Suppressor macrophage treated with lipopolysaccharide for 1 hour (primary cell): ENCODE data around the gene TENM4.

Experiments
- DNase-seq, 3 donors: peaks; one replicate each; pipeline ENCODE4 v3.0.0-alpha.2; 2020 to 2022

TENM4 gene

DNA sequence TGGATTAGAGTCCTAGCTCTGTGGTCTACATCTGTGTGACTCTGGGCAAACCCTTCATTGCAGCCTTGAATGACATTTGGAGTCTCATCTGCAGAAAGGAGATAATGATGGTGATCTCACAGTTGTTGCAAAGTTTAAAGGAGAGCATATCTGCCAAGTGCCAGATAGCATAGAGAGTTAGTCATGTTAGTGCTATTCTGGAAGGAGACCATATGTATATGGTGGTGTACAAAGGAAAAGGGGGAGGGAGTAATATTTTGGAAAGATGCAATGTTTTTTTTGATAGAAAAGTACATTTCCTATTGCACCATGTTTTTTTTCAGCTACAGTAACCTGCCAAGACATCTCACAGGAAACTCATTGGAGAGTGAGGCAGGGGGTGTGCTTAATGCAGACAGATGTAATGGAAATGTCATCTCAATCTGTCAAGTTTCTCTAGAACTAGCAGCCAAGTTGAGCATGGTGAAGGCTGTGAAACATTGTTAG is 774.1 kb downstream of the TENM4 start:
- no peak for DNase-seq

DNA sequence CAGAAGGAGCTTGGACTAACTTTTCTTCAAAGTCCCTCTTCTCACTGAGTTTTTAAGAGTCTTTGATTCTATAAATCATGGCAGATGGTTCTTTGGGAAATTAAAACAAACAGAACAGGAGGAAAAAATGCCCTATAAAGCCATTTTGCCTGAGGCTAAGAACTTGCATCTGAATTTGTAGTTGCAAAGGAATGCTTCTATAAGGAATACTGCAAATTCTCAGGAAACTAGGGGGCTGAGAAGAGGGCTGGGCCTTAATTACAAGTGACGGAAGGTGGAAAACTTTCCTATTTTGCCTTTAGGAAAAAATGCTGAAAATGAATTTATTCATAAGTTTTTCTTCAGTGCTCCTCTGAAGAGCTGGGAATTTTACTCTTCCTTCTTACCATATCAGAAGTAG is 776.2 kb downstream of the TENM4 start:
- DNase-seq: no peak

DNA sequence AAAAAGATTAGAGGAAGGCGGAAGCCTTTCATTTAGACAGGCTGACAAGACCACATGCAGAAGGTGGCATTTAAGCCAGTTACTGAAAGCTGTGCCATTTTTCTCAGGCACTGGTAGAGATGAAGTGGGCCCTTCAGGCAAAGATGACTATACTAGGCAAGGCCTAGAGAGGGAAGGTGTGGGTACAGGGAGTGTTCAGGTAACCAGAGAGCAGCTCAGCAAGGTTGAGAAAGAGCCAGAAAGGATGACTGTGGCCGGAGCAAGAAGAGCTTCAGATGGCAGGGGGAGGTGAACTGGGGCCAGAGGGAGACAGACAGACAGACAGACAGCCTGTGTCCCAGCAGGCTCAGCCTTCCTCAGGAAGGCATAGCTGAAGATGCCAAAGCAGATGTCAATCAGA is 778.0 kb downstream of the TENM4 start:
- no peak for DNase-seq

DNA sequence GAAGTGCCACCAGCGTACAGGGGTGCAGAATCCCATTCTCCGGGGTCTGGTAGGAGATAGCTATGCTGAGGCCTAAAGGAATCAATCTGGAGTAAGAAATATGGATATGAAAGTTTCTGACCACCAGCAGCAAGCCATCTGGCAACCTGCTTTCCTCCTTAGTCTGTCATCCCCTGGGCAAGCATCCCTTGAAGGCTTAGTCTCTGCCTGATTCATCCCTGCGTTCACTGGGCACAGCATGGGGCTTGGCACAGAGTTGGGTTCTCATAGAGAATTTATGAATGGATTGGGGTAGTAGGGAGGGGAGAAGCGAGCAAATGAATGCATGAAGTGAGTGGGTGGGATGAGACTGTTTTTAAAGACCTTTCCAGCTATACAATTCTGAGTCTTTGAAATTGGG is 780.4 kb downstream of the TENM4 start:
- DNase-seq: no peak

DNA sequence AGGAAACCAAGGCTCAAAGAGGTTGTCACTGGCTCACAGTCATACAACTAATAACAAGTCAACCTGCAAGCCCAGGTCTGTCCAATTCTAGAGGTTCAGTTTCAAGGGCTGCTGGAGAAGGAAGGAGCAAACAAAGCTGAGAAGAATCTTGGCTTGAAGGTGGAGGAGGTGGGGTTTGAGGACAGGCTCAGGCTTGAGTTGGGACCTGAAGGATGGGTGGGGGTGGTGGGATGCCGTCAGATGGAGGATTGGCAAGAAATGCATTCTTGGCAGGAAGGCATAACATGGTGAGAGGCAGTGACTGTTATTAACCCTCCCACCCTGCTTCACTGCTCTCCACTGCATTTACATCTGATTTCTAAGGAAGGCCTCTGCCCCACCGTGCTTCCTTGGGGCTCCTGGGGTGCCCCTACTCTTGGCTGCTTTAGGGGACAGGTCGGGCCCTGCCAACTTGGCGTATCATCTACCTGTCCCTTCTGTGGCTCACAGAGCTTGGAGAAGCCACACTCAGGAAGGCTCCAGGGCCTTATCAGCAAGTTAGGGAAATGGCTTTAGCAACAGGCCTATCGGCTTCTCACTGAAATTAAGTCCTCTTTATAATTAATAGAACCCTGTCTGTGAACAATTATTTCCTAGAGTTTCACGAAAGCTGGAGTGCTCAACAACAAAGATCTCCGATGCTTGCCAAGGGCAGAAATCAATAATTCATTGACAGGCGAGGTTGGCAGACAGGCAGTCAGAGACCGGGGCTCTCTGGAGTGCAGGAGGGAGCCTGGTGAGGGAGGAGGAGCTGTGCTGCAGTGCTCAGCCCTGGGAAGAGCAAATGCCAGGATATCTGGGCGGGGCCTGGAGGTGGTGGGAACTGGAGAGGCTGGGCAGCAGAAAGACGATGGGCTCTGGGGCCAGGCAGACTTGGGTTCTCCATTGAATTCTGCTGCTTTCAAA is 781.2 kb downstream of the TENM4 start:
- DNase-seq: no peak

DNA sequence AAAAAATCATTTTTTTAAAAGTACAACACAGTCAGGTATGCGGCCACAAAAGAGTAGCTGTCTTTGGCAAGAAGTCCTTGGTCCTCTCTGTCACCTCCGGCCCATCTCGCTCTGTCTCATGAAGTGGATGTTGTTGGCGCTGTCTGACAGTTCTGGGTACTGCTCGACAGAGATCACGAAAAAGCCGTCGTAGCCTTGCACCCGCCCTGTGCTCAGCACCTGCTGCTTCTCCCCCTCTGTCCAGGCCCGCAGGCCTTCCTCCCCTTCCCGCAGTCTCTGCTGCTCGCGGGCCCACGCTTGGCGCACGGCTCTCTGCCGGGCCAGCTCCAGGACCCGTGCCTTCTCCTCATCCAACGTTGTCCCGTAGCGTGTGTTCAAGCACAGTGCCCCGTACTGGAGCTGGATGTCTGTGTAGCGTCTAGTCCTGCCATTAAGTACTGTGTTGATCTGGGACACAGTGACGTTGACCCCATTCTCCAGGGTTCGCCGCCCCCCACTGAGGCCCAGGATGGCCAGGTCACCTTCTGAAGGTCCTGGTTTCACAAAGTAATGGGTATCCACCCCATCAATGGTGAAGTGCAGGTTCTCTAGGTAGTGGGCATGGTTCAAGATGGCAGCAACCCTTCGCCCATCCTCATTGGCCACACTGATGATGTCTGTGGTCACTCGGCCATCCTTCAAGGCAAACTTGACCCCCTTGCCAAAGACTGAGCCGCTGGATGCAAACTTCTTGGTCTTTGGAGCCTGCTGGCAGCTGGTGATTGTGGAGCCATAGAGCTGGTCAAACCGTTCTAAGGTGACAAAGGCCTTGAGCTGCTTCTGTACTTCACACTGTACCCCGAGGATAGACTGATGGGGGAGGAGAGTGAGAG is 782.6 kb downstream of the TENM4 start:
- no peak for DNase-seq

DNA sequence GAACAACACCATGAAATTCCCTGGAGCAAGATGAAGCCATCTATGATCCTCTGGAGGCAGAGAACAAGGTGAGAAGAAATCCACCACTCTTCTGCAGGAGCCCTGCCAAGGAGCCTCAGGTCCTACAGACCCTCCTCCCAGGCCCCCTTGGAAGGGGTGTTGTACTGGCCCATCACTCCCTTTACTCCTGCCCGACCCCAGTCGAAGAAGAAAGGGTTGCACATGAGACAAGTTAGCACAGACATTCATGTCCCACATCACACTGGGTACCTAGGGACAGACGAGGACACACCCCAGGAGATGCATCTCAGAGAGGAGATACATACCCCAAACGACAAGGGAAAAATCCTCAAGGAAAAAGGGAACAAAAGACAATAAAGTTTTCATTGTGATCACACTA is 783.4 kb downstream of the TENM4 start:
- no peak for DNase-seq

DNA sequence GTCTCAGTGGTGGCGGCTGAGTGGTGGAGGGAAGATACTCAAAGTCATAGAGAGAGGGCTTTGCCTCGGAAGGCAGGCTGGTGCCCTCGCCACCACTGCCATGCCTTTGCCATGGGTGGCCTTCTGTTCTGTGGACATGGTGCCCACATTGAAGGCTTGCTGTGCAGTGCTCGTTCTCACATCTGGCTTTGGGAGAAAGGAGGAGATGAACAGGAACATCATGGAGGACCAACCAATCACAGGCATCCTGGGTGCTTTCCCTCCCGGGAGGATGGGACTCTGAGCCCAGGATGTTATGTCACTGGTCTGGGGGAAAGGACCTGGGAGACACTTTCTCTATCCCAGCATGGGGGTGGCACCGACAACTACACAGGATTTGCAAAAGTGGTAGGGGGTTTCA is 783.8 kb downstream of the TENM4 start:
- DNase-seq: no peak

DNA sequence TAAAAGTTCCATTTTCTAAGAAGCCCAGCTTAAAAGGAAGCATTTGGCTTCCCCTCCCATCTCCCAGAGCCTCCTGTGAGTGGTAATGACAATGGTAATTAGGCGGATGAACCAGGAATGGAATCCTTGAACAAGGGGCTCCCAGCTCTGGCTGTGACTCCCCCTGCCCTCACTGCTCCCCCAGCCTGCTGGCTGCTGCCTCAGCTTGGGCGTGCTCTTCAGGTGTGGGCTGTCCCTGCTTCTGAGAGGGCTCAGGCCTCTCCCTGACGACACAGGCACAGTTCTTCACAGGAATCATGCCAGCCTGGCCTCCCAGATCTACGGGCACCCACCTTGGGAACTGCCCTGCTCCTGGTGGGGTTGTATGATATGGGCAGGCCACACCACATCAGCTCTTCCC is 784.5 kb downstream of the TENM4 start:
- no peak for DNase-seq

DNA sequence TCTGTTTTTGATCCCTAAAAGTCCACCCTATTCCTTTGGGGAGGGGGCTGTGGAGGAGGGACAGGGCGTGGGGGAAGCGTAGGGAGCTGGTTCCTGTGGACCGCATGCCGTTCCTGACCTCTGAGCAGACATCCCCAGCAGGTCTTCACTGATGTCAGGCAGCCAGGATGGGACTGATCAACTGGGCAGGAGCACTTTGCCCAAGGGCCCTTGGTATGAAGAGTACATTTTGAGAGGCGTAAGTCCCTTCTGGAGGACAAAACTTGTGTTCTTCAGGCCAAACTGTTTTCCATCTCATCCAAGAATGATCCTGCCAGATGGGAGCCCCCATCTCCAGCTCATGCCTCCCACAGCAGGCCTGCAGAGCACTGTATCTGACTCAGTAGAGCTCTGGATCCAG is 785.3 kb downstream of the TENM4 start:
- DNase-seq: no peak

DNA sequence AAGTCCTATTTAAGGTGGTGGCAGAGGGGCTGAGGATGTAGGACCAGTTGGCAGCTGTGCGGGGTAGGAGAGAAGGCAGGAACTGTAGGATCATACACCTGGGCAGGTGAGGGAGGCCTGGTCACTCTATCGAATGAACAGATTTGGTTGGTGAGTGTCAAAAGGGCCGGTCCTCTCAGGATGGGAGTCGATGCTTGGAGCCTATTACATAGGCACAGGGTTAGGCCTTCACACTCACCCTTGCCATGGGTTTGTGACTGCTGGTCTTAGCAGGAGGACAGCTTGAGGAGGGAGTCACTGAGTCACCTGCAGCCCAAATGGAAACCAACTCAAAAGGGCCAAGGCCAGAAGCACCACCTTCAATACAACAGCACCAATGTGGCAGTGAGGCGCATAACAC is 786.0 kb downstream of the TENM4 start:
- no peak for DNase-seq

DNA sequence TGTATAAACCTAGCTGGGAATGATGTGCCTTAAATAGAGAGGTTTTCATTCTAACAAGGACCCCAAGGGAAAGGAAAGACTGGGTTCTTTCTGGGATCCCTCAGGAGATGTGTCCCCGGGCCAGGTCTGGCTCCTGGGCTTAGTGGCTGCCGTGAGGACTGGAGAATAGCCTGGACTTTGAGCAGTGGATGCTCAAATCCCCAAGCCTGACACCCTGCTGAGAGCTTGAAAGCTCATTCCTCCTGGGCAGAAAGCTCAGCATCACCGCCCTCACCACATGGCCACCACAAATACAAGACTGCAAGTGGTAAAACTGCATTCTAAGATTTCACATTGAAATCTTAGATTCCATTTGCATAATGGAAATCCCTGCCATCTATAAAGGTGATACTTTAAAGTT is 786.8 kb downstream of the TENM4 start:
- DNase-seq: no peak

DNA sequence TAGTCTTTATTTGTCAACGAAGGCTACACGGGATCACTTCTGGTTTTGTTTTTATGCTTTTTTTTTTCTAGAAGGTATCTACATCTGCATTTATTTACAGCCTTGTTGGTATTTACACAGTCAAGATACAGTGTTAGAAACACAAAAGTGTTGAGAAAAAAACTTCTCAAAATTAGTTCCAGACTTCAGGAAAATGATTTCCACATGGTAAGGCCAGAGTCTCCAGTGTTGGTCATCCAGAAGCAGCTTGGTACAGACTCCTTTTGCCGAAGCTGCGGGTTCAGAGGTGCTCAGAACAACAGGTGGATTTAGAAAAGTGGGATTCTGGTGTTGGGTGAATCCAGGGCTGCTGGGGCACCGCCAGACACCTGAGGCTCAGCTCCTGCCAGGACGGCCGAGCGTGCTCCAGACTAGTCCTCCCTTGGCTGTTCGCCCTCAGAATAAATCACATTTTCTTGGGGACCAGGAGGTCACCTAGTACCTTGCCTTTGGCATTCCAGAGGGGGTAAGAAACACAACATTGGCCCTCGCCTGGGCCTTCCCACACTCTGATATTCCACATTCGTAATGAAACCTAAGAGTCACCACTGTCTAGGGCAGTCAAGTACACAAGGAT is 787.4 kb downstream of the TENM4 start:
- no peak for DNase-seq

DNA sequence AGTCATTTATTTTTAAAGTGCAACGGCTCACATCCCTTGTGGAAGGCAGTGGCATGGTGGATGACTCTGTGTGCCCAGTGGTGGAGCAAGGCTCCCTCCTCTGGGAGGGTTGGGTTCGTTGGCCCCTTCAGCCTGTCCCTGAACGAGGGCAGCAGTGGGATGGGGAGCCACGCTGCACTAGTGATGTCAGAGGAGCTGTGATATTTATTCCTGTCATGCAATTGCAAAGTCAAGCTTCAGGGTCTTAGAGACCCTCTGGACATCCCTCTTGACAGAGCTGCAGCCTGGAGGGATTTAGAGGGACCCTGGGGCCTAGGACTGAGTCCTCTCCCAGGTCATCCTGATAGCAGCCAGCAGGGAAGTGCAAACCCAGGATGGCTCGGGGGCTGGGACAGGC is 788.0 kb downstream of the TENM4 start:
- DNase-seq: no peak

DNA sequence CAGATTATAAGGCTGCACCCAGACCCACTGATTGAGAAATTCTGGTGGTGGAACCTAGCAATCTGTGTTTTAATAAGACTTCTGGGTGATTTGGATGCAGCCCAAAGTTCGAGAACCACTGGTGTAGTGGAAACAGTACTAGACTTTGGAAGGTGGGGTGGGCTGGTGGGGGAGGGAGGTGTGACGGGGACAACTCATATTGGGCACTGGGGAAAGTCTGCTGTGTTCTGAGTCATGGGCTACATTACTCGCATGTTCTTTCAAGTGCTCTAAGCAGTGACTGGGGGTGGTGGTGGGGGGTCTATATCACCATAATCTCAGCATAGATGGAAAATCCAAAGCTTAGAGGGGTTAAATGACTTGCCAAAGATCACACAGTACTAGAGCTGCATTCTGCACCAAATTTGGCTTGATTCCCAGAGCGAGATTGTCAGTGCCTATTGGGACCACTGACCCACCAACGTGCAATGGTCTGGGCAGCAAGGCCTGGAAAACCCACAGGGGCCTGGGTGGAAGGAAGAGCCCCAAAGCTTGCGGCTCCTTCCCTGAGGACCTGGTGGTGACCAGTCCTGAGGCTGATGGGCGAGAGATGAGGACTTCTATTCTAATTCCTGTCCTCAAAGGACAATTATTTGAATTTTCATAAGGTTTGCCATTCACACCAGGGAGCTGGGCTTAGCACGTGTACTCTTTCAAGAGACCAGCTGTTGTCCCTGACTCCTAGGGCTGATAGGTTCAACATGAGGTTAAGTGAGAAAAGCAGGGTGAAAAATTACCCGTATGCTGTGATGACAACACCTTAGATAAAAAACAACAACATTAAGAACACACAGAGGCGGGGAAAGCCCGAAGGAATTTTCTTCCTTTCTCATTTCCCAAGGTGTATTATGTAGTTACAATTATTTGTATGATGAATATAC is 788.6 kb downstream of the TENM4 start:
- DNase-seq: no peak

DNA sequence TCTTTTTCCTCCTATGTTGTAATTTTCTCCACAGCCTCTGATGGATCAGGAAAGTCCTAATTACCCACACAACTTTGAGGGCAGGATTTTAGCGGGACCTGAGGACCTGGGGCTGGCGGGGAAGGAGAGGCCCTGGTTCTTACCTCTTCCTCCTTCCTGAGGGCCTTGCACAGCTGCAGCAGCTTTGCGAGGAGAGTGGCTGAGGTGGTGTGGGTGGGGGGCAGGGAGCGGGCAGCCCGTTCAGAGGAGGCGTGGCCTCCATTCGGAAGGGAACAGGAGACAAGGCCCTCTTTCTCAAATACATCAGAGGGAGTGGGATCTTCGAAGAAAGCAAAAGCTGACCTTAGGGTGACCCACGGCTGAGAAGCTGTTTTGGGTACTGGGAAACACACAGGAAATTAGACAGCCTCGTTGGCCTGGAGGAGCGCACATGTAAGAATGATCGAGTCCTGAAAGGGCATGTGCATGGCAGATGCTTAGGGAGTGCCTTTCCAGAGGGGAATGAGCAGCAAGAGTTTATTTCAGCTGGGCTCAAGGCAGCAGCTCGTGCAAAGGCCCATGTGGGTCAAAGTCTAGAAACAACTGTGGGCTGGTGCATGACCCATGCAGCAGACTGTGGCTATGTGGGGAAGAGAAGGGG is 789.6 kb downstream of the TENM4 start:
- no peak for DNase-seq

DNA sequence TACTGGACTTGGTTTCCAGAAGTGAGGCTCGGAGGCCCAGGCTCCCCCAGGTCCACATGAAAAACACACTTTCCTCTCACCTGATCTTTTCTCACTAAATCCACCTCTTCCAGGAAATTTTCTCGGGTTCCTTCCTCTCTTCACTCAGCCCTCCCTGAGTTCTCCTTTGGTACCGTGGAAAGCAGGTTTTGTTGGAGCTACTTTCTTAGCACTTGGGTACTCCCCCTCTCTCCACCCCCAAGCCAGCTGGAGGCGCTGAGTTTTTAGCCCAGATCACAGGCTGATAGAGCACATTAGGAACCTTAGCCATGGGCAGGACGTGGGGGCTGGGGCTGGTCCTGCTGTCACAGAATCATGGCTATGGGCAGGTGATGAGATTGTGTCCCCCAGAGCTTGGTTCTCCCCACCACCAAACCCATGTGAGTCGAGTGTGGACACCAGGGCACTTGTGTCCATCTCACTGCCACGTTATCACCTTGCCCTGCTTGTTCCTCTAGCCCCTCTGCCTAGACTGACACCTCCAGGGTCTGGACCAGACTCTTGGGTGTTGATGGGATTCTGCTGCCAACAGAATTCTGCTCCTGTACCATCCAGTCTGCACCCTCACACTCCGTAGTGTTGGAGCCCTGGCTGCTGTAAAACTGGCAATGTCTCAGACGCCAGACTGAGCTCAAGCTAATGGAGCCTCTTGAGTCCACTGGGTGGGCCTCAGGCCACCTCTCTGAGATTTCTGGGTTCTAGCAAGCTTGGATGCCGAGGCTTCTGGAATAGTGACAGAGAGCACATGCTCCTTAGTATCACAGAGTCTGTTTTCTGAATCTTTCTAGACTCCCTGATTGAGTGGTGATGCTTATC is 791.2 kb downstream of the TENM4 start:
- no peak for DNase-seq

DNA sequence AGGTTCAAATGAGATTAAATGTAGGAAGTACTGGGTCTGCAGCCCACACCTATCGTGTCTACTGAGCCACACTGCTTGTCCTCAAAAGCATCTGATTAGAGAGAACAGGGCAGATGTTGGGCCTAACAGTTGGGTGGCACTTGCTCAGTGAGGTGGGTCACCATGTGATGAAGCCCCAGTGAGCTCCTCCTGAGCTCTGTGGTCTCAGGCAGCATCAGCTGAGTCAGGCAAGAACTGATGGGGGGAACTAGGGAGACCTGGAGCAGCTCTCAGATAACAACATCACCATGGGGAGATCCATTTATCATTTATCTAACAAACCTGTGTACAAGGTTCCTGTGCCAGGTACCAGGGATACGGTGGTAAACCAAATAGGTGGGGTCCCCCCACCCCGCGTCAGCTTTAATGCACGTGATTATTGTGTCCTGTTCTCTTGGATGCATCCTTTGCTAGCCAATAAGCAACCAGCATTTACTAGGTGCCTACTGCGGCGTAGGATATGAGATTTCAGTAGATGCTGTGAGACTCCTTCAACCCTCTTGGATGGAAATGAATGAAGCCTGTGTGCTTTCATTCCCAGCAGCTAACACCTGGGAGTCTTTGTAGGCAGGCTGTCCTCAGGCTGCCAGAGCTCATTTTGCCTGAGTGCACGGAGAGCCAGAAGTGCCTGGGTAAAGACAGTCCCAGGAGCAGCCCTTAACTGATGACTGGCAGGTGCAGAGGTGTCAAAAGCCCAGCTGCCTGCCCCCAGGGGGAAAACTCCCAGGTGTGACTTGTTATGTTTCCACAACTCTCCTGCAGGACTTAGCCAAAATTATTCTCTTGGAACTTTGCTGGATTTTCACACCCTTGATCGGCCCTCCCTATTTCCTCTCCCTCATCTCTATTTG is 792.6 kb downstream of the TENM4 start:
- DNase-seq: no peak

DNA sequence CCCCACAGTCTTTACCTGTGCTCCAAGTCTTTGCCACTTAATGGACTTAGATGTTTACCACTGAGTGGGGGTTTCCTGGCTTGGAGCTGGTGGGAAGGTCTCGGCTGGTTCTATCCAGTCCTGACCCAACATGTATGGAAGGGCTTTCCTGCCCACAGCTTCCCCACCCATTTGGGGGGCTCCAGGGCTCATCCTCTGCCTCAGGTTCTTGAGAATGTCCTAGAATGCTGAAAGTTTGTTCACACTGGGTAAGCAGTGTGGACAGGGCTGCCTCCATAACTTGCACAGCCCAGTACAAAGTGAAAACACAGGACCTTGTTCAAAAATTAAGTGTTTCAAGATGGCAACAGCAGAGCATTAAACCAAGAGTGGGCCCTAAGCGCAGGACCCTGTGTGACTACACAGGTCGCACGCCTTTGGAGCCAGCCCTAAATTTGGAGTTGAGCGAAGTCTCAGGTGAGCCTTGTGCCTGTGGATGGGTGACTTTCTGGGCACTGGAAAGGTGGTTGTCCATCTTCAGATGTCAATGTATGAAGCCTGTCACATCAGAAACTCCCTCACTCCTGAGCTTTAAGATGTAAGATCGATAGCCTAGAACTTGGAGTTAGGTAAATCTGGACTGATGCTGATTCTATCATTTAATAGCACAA is 793.4 kb downstream of the TENM4 start:
- no peak for DNase-seq
